Embryonic facial prominence (tissue), 1 donor: ENCODE results near the gene GPR162.

Experiments used
- DNase-seq: peaks from one replicate; pipeline ENCODE4 v3.0.0-alpha.2; 2016; ENCODE audit errors: extremely low spot score

Gene GPR162

DNA sequence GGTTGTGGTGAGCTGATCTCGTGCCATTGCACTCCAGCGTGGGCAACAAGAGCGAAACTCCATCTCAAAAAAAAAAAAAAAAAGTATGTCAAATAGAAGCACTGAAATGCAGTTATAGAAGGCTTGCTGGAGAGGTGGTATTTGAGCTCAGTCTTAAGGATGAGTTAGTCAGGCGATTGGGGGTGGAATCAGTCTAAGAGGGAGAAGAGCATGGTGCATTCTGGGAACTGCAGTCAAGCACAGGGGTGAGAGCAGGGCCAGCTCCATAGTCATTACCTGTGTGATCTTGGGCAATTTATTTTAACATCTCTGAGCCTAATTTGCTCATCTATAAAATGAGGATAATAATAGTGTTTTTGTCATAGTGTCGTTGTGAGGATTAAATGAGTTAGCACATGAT, 13.3 kb downstream of the GPR162 start:
- DNase-seq = no peak

DNA sequence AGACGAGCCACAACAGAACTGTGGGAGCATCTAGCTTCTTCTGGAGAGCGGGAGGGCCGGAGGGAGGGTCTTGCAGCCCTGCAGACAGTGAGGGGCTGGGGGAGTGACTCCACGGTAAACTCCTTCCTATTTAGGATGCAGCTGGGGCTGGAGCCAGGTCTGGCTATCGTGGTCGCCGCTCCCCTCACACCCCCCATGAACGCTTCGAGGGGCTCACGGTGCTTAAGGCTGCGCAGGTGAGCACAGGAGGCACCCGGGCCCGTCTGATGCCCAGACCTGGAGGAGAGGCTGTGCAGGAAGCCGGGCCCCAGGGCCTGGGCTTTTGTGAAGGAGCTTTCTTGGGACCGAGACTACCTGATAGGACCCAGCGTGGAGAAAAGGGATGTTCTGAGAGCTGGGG, 15.2 kb downstream of the GPR162 start:
- DNase-seq = no peak

DNA sequence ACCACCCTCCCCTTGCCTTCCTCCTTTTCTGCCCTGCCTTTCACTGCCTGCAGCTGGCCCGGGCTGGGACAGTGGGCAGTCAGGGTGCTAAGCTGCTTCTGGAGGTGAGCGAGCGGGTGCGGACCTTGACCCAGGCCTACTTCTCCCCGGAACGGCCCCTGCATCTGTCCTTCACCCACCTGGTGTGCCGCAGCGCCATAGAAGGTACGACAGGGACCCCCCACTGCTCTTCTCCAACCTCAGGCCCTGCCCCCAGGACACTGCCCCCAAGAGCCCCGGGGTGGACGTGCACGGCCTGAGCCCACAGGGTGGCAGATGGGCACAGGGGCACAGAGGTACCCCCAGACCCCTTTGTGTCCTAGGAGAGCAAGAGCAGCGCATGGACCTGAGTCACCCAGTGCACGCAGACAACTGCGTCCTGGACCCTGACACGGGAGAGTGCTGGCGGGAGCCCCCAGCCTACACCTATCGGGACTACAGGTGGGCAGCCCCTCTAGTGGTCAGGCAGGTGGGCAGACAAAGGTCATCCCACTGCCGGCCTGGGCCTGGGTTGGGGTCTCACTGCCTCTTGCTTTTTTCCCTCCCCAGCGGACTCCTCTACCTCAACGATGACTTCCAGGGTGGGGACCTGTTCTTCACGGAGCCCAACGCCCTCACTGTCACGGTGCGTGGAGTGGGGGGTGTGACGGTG, 15.9 kb downstream of the GPR162 start:
- no peak for DNase-seq

DNA sequence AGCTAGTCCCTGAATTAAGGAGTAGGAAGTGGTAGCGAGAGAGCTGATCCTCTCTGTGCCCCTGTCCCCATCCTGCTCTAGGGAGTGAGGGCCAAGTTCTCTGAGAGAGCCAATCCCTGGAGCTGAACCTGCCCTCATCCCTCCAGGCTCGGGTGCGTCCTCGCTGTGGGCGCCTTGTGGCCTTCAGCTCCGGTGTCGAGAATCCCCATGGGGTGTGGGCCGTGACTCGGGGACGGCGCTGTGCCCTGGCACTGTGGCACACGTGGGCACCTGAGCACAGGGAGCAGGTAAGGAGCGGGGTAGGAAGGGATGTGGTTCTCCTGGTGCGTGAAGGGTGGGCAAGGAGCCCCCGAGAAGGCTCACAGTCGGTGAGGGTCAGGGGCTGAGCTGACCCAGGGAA, 17.2 kb downstream of the GPR162 start:
- DNase-seq = no peak

DNA sequence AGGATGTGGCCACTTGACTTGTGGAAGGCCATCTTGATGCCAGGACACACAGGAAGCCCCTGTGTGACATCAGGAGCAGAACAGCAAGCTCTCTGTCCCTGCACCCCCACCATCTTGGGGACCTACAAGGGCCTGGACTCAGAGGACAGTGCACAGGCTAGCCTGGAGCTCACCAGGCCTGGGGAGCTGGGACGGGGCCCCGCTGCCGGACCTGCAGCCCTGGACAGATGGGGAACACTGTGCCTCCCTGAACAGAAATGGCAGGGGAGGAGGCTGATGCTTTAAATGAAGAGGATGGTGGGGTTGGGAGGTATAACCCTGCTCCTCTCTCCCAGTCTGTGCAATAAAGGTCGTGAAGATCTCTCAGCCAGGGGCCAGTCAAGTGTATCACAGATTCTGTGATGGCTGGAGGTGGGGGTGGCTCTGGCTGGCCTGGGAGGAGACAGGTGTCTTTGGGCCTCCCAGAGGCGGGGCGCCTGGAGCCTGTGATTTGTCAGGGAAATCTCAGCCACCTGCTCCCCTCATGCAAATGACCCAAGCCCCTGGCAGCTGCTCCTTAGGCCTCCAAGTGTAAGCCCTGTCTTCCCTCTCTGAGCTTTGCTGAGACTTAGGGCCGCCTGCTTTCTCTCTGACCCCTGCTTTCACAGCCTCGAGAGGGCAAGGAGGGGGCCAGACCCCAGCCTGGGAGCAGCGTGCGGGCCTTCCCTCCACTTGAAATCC, 18.0 kb downstream of the GPR162 start:
- no peak for DNase-seq

DNA sequence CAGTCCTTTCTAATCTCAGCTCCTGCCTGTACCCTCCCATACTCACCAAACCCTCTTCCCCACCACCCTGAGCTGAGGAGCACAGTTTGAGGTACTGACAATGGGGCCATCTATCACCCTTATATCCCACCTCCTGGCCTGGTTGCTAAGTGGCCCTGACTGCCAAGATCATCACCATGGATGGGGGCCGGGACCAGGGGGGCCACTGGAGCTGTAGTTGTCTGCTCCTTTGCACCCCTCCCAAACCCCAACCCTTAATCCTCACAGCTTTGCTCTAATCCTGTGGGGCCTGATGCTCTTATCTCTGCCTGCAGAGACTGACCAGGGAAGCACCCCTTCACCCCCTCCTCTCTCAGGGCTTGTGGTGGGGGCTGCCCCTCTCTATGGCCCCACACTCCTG, 18.7 kb downstream of the GPR162 start:
- no peak for DNase-seq

- no peak for DNase-seq
These were observed 19.3 kb downstream of the GPR162 start, which contains the start of gene GNB3 for GRCh38 chr12:6840761-6841515. Gene GNB3, plus strand, starts transcription at chr12:6840925. Its CDS starts 363 bp downstream, at chr12:6841288.

- DNase-seq = no peak
These were observed 20.5 kb downstream of the GPR162 start for GRCh38 chr12:6842075-6842474.

DNA sequence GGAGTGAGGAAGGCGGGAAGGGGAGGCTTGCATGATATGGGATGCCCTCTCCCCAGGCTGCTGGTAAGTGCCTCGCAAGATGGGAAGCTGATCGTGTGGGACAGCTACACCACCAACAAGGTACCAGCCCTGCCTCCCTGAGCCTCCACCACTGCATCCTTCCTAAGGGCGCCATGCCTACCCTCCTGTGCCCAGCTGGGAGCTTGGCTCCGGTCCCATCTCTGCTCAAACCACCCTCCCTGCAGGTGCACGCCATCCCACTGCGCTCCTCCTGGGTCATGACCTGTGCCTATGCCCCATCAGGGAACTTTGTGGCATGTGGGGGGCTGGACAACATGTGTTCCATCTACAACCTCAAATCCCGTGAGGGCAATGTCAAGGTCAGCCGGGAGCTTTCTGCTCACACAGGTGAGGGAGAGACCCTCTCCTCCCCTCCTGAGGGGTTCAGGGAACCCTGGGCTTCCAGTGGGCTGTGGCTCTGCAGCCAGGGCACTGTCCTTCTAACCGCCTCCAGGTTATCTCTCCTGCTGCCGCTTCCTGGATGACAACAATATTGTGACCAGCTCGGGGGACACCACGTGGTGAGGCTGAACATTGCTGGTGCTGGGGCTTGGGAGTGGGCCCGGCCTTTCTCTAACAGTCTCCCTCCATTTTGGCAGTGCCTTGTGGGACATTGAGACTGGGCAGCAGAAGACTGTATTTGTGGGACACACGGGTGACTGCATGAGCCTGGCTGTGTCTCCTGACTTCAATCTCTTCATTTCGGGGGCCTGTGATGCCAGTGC, 21.7 kb downstream of the GPR162 start:
- DNase-seq = no peak

GRCh38 chr12:6845395-6845794, 23.8 kb downstream of the GPR162 start:
- no peak for DNase-seq

- no peak for DNase-seq
These were observed 24.8 kb downstream of the GPR162 start for GRCh38 chr12:6846316-6846869.

DNA sequence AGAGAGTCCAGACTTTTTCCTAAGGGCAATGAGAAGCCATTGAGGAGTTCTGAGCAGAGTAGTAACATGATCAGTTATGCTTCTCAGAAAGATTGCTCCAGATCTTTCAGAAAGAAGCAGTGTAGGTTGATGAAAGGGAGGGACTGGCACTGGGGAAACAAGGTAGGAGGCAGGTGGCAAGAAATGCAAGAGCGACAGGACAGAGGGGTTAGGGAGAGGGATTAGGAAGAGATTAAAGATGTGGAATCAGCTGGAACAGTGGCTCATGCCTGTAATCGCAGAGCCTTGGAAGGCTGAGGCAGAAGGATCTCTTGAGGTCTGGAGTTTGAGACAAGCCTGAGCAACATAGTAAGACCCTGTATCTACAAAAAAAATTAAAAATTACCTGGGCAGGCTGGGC, 26.1 kb downstream of the GPR162 start:
- DNase-seq = no peak

DNA sequence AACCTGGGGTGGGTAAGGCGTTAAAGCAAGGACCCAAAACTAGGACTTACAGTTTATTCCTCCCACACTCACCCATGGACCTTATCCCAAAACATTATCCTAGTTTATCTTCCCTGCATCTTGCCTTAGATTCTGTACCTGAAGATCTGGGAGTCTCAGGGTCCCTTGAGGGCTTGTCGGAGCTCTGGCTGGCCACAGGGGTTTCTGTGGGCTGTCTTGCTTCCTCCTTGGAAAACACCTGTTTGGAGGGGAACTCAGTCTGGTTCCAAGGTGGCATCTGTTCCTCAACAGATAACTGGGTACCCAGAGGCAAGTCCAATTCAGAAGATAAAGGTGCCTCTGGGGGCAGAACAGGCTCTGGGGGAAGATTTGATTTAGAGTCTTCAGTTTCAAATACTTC, 27.8 kb downstream of the GPR162 start:
- no peak for DNase-seq

DNA sequence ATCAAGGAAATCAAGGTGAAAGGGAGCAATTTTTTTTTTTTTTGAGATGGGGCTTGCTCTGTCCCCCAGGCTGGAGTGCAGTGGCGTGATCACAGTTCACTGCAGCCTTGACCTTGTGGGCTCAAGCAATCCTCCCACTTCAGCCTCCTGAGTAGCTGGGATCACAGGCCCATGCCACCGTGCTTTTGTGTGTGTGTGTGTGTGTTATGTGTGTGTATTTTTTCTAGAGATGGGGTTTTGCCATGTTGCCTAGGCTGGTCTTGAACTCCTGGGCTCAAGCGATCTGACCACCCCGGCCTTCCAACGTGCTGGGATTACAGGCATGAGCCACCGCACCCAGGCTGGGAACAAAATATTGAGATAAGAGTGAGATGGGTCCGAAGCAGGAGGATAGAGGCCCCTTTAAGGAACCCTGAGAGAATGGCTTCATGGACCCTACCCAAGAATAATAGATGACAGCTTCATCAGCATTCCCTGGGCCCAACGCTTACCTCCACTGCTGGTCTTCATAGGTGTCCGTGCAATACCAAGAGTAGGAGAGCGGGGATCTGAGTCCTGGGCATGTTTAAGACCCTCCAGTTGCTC, 28.4 kb downstream of the GPR162 start:
- no peak for DNase-seq

GRCh38 chr12:6850796-6851152, 29.2 kb downstream of the GPR162 start:
- no peak for DNase-seq

DNA sequence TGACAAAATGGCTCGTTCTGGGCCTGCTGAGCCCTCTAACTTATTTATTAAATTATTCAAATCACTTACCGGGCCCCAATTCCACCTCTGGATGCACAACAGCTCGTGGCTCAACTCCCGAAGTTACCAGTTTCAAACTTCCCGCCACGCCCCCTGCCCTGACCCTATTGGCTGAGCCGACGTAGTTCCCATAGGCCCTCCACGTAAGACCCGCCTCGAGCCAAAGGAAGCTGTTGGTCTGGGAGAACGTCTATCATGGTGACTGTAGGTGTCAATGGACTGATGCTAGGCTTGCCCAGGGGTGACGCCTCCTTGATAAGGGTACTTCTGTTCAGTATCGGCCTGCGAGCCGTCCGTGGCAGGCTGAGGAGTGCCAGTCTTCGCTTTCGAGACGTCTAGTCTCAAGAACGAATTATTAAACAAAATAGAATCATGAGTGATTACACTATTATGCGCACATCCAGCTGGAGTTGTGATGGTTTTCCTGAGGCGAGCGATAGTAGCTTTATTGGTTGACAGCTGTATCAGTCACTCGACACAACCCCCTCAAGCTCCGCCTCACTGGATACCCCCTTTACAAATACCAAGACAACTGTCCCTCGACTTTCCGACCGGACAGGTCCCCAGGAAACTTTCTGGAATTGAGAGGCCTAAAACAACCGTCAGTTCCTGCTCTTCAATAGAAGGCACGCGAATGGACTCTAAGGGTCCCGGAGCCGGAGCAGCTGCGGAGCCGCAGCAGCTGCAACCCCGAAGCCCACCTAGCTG, 29.7 kb downstream of the GPR162 start, which contains the start of gene CDCA3:
CDCA3 (minus strand) TSS at position 134 of the 768 bp plus-strand sequence. CDS start 334 bp downstream, outside the sequence.
- DNase-seq = peak; percentile 95

GRCh38 chr12:6851921-6852650, 30.5 kb downstream of the GPR162 start, which contains the start of gene USP5:
Gene USP5, plus strand, starts transcription at chr12:6852150. Its CDS starts 30 bp downstream, at chr12:6852180.
- DNase-seq = peak; percentile 98

- no peak for DNase-seq
These were observed 31.2 kb downstream of the GPR162 start for GRCh38 chr12:6852651-6853354.

DNA sequence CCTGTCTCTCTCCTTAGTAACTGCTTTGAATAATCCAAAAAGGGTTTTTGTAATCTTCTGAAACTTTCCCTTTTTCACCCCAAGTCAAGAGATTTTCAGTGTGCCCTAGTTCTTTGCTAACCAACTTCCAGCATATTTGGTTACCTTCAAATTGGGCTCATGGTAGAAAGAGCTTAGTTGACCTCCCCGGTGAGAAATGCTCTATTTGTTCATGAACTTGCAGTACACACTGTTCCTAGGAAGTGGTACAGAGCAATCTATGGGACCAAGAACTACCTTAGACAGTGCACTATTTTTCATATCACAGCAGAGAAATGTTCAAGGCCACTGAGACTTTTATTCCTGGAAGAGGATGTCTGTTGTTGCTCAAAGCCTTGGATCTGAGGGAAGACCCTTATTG, 32.0 kb downstream of the GPR162 start:
- no peak for DNase-seq
